IgD-negative memory B cell (primary cell): Measurements from ENCODE around the gene TMEM87B. TPM values are rescaled to one million over a fixed set of nuclear protein-coding genes. Genes with fewer than 3 reads are reported as not detected.
"Not testable (repeated sequence)": the region's sequence is repeated elsewhere in the genome, so short reads cannot be mapped to it uniquely, and the experiment has no call there.

Experiments
- H3K27ac Mint-ChIP-seq, 3 donors: one replicate each; pipeline ENCODE4 v1.8.0; 2020 to 2022; ENCODE audit warnings: mild to moderate bottlenecking in 3 of 3, mixed read lengths in 3 of 3, moderate library complexity in 1 of 3
- H3K27me3 Mint-ChIP-seq: one replicate; pipeline ENCODE4 v1.8.0; 2021; ENCODE audit warnings: mixed read lengths
- H3K36me3 Mint-ChIP-seq: one replicate; pipeline ENCODE4 v1.8.0; 2020; ENCODE audit warnings: mild to moderate bottlenecking, mixed read lengths
- H3K4me1 Mint-ChIP-seq, 3 donors: one replicate each; pipeline ENCODE4 v1.8.0; 2020 to 2022; ENCODE audit warnings: mixed read lengths in 3 of 3, mild to moderate bottlenecking in 1 of 3
- H3K4me3 Mint-ChIP-seq, 4 donors: one replicate each; pipeline ENCODE4 v1.8.0; 2020 to 2022; ENCODE audit warnings: mild to moderate bottlenecking in 4 of 4, mixed read lengths in 4 of 4, moderate library complexity in 3 of 4
- H3K9me3 Mint-ChIP-seq, 3 donors: one replicate each; pipeline ENCODE4 v1.8.0; 2020 to 2021; ENCODE audit warnings: mixed read lengths in 3 of 3, mild to moderate bottlenecking in 1 of 3
- polyA plus RNA-seq: library from polyadenylated mRNA; unstranded; fragments of 300-500 nt; fragmentation: Illumina TruSeq; gene quantifications from one replicate; pipeline ENCODE4 v1.2.3, GENCODE V29; 2021

The TMEM87B gene
- polyA plus RNA-seq, 1 donor from 2014 or later: 11.0 TPM

- H3K4me1 Mint-ChIP-seq: peaks cover 0 to 12% (median 5%) of the 10 kb centered on the region in 3 donors
- not testable (repeated sequence) for H3K36me3 Mint-ChIP-seq, H3K9me3 Mint-ChIP-seq, H3K27ac Mint-ChIP-seq, H3K4me3 Mint-ChIP-seq
- H3K27me3 Mint-ChIP-seq: peaks cover 25% of the 10 kb centered on the region
These were observed 84.7 kb downstream of the TMEM87B start for GRCh38 chr2:112139661-112140204.

GRCh38 chr2:112140205-112140802 lies 85.2 kb downstream of the TMEM87B start:
- Mint-ChIP-seq H3K4me1 (peaks cover 0 to 12% (median 5%) of the 10 kb centered on the region in 3 donors), H3K9me3 (no peaks in the 10 kb centered on the region), H3K4me3 (peak overlapping the region in 1 of 4 donors; percentile 58), H3K27ac (no peak overlapping the region), H3K27me3 (peaks cover 23% of the 10 kb centered on the region), H3K36me3 (no peaks in the 10 kb centered on the region)

- Mint-ChIP-seq H3K4me1 (peaks cover 0 to 12% (median 5%) of the 10 kb centered on the region in 3 donors), H3K9me3 (no peaks in the 10 kb centered on the region), H3K4me3 (peak overlapping the region in 1 of 4 donors; percentile 58), H3K27ac (no peak overlapping the region), H3K36me3 (no peaks in the 10 kb centered on the region), H3K27me3 (peaks cover 24% of the 10 kb centered on the region)
These were observed 86.0 kb downstream of the TMEM87B start for GRCh38 chr2:112140899-112141625.

- Mint-ChIP-seq H3K4me3 (no peak overlapping the region), H3K9me3 (no peaks in the 10 kb centered on the region), H3K4me1 (peaks cover 0 to 12% (median 5%) of the 10 kb centered on the region in 3 donors), H3K27ac (no peak overlapping the region), H3K36me3 (no peaks in the 10 kb centered on the region), H3K27me3 (peaks cover 19% of the 10 kb centered on the region)
These were observed 86.5 kb downstream of the TMEM87B start for GRCh38 chr2:112141626-112142007.

GRCh38 chr2:112142525-112143078 lies 87.5 kb downstream of the TMEM87B start:
- no peaks in the 10 kb centered on the region for H3K36me3 Mint-ChIP-seq
- H3K27me3 Mint-ChIP-seq: peaks cover 13% of the 10 kb centered on the region
- H3K9me3 Mint-ChIP-seq: no peaks in the 10 kb centered on the region
- peak overlapping the region in 1 of 3 donors; percentile 11 for H3K27ac Mint-ChIP-seq
- no peak overlapping the region for H3K4me3 Mint-ChIP-seq
- peaks cover 0 to 9% (median 2%) of the 10 kb centered on the region in 3 donors for H3K4me1 Mint-ChIP-seq

GRCh38 chr2:112143150-112143549 lies 88.1 kb downstream of the TMEM87B start:
- Mint-ChIP-seq H3K27ac (no peak overlapping the region), H3K36me3 (no peaks in the 10 kb centered on the region), H3K4me1 (peaks cover 0 to 5% (median 1%) of the 10 kb centered on the region in 3 donors), H3K4me3 (no peak overlapping the region), H3K9me3 (no peaks in the 10 kb centered on the region), H3K27me3 (peaks cover 9% of the 10 kb centered on the region)

- no peak overlapping the region for H3K27ac Mint-ChIP-seq
- H3K4me3 Mint-ChIP-seq: no peak overlapping the region
- no peaks in the 10 kb centered on the region for H3K9me3 Mint-ChIP-seq
- peaks cover 10% of the 10 kb centered on the region for H3K27me3 Mint-ChIP-seq
- peaks cover 0 to 5% (median 1%) of the 10 kb centered on the region in 3 donors for H3K4me1 Mint-ChIP-seq
- H3K36me3 Mint-ChIP-seq: no peaks in the 10 kb centered on the region
These were observed 89.9 kb downstream of the TMEM87B start for GRCh38 chr2:112144966-112145365.

- Mint-ChIP-seq H3K9me3 (no peaks in the 10 kb centered on the region), H3K4me3 (no peak overlapping the region), H3K27ac (no peak overlapping the region), H3K4me1 (peaks cover 0 to 1% (median under 1%) of the 10 kb centered on the region in 3 donors), H3K36me3 (no peaks in the 10 kb centered on the region), H3K27me3 (peaks cover 3% of the 10 kb centered on the region)
These were observed 92.5 kb downstream of the TMEM87B start for GRCh38 chr2:112147382-112148168.

- Mint-ChIP-seq H3K36me3 (no peaks in the 10 kb centered on the region), H3K9me3 (no peaks in the 10 kb centered on the region), H3K27ac (no peak overlapping the region), H3K4me1 (peaks cover 0 to 2% (median 0%) of the 10 kb centered on the region in 3 donors), H3K4me3 (no peak overlapping the region), H3K27me3 (peaks cover 3% of the 10 kb centered on the region)
These were observed 93.4 kb downstream of the TMEM87B start for GRCh38 chr2:112148477-112148876.

GRCh38 chr2:112149194-112149593 lies 94.1 kb downstream of the TMEM87B start:
- H3K27me3 Mint-ChIP-seq: peaks cover 3% of the 10 kb centered on the region
- H3K27ac Mint-ChIP-seq: no peak overlapping the region
- no peaks in the 10 kb centered on the region for H3K9me3 Mint-ChIP-seq
- peaks cover 0 to 4% (median 2%) of the 10 kb centered on the region in 3 donors for H3K4me1 Mint-ChIP-seq
- H3K36me3 Mint-ChIP-seq: no peaks in the 10 kb centered on the region
- no peak overlapping the region for H3K4me3 Mint-ChIP-seq

GRCh38 chr2:112149866-112150435 lies 94.9 kb downstream of the TMEM87B start:
- Mint-ChIP-seq H3K27me3 (peaks cover 3% of the 10 kb centered on the region), H3K4me3 (no peak overlapping the region), H3K36me3 (no peaks in the 10 kb centered on the region), H3K4me1 (peaks cover 5 to 12% (median 6%) of the 10 kb centered on the region in 3 donors), H3K9me3 (no peaks in the 10 kb centered on the region), H3K27ac (no peak overlapping the region)

GRCh38 chr2:112150447-112150846 lies 95.4 kb downstream of the TMEM87B start:
- no peak overlapping the region for H3K27ac Mint-ChIP-seq
- H3K4me3 Mint-ChIP-seq: peak overlapping the region in 1 of 4 donors; percentile 18
- no peaks in the 10 kb centered on the region for H3K9me3 Mint-ChIP-seq

GRCh38 chr2:112150851-112151250 lies 95.8 kb downstream of the TMEM87B start:
- H3K36me3 Mint-ChIP-seq: no peaks in the 10 kb centered on the region
- no peaks in the 10 kb centered on the region for H3K9me3 Mint-ChIP-seq
- H3K4me1 Mint-ChIP-seq: peaks cover 12 to 21% (median 13%) of the 10 kb centered on the region in 3 donors
- H3K27ac Mint-ChIP-seq: no peak overlapping the region
- peak overlapping the region in 1 of 4 donors; percentile 18 for H3K4me3 Mint-ChIP-seq
- peaks cover 3% of the 10 kb centered on the region for H3K27me3 Mint-ChIP-seq

More at GRCh38 chr2:112150447-112150846, 95.4 kb downstream of the TMEM87B start:
- no peaks in the 10 kb centered on the region for H3K36me3 Mint-ChIP-seq
- H3K27me3 Mint-ChIP-seq: peaks cover 3% of the 10 kb centered on the region
- H3K4me1 Mint-ChIP-seq: peaks cover 9 to 17% (median 10%) of the 10 kb centered on the region in 3 donors

GRCh38 chr2:112151271-112151670 lies 96.2 kb downstream of the TMEM87B start:
- no peaks in the 10 kb centered on the region for H3K9me3 Mint-ChIP-seq
- H3K36me3 Mint-ChIP-seq: no peaks in the 10 kb centered on the region
- peaks cover 5% of the 10 kb centered on the region for H3K27me3 Mint-ChIP-seq
- peaks cover 16 to 25% (median 17%) of the 10 kb centered on the region in 3 donors for H3K4me1 Mint-ChIP-seq
- H3K4me3 Mint-ChIP-seq: no peak overlapping the region
- no peak overlapping the region for H3K27ac Mint-ChIP-seq
